ENCODE measurements around the gene PM20D1.

GRCh38 chr1:205798577-205798976 lies 51.4 kb downstream of the PM20D1 start:
- TF ChIP-seq POLR2A (IDR thresholded peaks at IDR 0.05; ENCODE audit: low read length) (no peak), GATA1 (IDR thresholded peaks at IDR 0.05; ENCODE audit: low read depth, low read length) (no peak)

All from erythroblast (primary cell).